ENCODE results near the gene ADD2. TPM values are rescaled to one million over a fixed set of nuclear protein-coding genes. Genes with fewer than 3 reads are reported as not detected.

The ADD2 gene
- total RNA-seq, 1 donor from 2014 or later, result 3.3 TPM

Other genes starting within 250 kb of the ADD2 start
- gene TGFA, start 214.4 kb downstream of the ADD2 start, total RNA-seq, result 2.2 TPM
- not detected for gene FIGLA, start 22.4 kb upstream of the ADD2 start, total RNA-seq
- 0.48 TPM for gene CLEC4F, start 52.4 kb upstream of the ADD2 start, total RNA-seq
- 0.29 TPM for gene CD207, start 67.6 kb upstream of the ADD2 start, total RNA-seq
- 2.0 TPM for gene VAX2, start 132.4 kb upstream of the ADD2 start, total RNA-seq
- 2.4 TPM for gene ATP6V1B1, start 167.7 kb upstream of the ADD2 start, total RNA-seq
- 17.6 TPM for gene ANKRD53, start 210.4 kb upstream of the ADD2 start, total RNA-seq
- 86.8 TPM for gene TEX261, start 226.7 kb upstream of the ADD2 start, total RNA-seq

All from mesenteric fat pad (tissue), 1 donor.